Measurements from ENCODE around the gene TTC16.

TTC16 gene

GRCh38 chr9:127770583-127770904 lies 54.7 kb downstream of the TTC16 start:
- Histone ChIP-seq H3K4me1 (peaks cover 88% of the 10 kb centered on the region), H3K27ac (peak overlapping the region; percentile 58), H4K20me1 (peaks cover 98% of the 10 kb centered on the region), H3K4me2 (peak overlapping the region; percentile 98), H3K9ac (peak overlapping the region; percentile 73), H3K27me3 (no peaks in the 10 kb centered on the region), H3K36me3 (peaks cover 77% of the 10 kb centered on the region), H3K9me3 (no peaks in the 10 kb centered on the region), H3K4me3 (peak overlapping the region; percentile 68)
- TF ChIP-seq Cebpa-rat (IDR thresholded peaks at IDR 0.05), result no peak

- Histone ChIP-seq H3K4me1 (peaks cover 93% of the 10 kb centered on the region), H3K27me3 (no peaks in the 10 kb centered on the region), H3K9ac (peak overlapping the region; percentile 73), H3K9me3 (no peaks in the 10 kb centered on the region), H4K20me1 (peaks cover 98% of the 10 kb centered on the region), H3K27ac (peak overlapping the region; percentile 58), H3K4me2 (peak overlapping the region; percentile 98), H3K4me3 (peak overlapping the region; percentile 68), H3K36me3 (peaks cover 72% of the 10 kb centered on the region)
- no peak for TF ChIP-seq Cebpa-rat (IDR thresholded peaks at IDR 0.05)
Observed at GRCh38 chr9:127770905-127771569, 55.2 kb downstream of the TTC16 start.

- peak overlapping the region; percentile 98 for H3K4me2 ChIP-seq
- no peak overlapping the region for H3K27ac ChIP-seq
- H4K20me1 ChIP-seq, result peaks cover 93% of the 10 kb centered on the region
- peaks cover 92% of the 10 kb centered on the region for H3K4me1 ChIP-seq
- no peak overlapping the region; the same call in 1 of the 2 replicates for H3K4me3 ChIP-seq
- no peak for TF ChIP-seq Cebpa-rat (IDR thresholded peaks at IDR 0.05)
- no peaks in the 10 kb centered on the region for H3K9me3 ChIP-seq
- H3K27me3 ChIP-seq, result no peaks in the 10 kb centered on the region
- peaks cover 65% of the 10 kb centered on the region for H3K36me3 ChIP-seq
- no peak overlapping the region for H3K9ac ChIP-seq
Observed at GRCh38 chr9:127771570-127772189, 55.8 kb downstream of the TTC16 start.

- Histone ChIP-seq H3K9me3 (no peaks in the 10 kb centered on the region), H4K20me1 (peaks cover 84% of the 10 kb centered on the region), H3K27me3 (no peaks in the 10 kb centered on the region), H3K36me3 (peaks cover 56% of the 10 kb centered on the region), H3K4me3 (no peak overlapping the region), H3K9ac (no peak overlapping the region), H3K27ac (no peak overlapping the region), H3K4me2 (peak overlapping the region; percentile 6; the same call in 1 of the 2 replicates), H3K4me1 (peaks cover 83% of the 10 kb centered on the region)
- TF ChIP-seq Cebpa-rat (IDR thresholded peaks at IDR 0.05), result no peak
Observed at GRCh38 chr9:127772603-127773002, 56.7 kb downstream of the TTC16 start.

- H3K9ac ChIP-seq, result peak overlapping the region; percentile 18; the same call in 1 of the 2 replicates
- no peaks in the 10 kb centered on the region for H3K9me3 ChIP-seq
- 0 out of 2 replicates have a peak overlapping the region, but pooled peaks have one; percentile 11 for H3K4me2 ChIP-seq
- H4K20me1 ChIP-seq, result peaks cover 77% of the 10 kb centered on the region
- H3K36me3 ChIP-seq, result peaks cover 49% of the 10 kb centered on the region
- H3K27ac ChIP-seq, result no peak overlapping the region
- H3K4me3 ChIP-seq, result no peak overlapping the region
- no peaks in the 10 kb centered on the region for H3K27me3 ChIP-seq
- TF ChIP-seq Cebpa-rat (IDR thresholded peaks at IDR 0.05), result no peak
- peaks cover 79% of the 10 kb centered on the region for H3K4me1 ChIP-seq
Observed at GRCh38 chr9:127773272-127773671, 57.4 kb downstream of the TTC16 start.

- Histone ChIP-seq H3K4me2 (0 out of 2 replicates have a peak overlapping the region, but pooled peaks have one; percentile 11), H3K4me1 (peaks cover 79% of the 10 kb centered on the region), H3K27ac (no peak overlapping the region), H3K9ac (peak overlapping the region; percentile 34; the same call in 1 of the 2 replicates), H3K36me3 (peaks cover 46% of the 10 kb centered on the region), H3K9me3 (no peaks in the 10 kb centered on the region), H3K27me3 (no peaks in the 10 kb centered on the region), H4K20me1 (peaks cover 72% of the 10 kb centered on the region), H3K4me3 (no peak overlapping the region)
- no peak for TF ChIP-seq Cebpa-rat (IDR thresholded peaks at IDR 0.05)
Observed at GRCh38 chr9:127773981-127774380, 58.1 kb downstream of the TTC16 start.

GRCh38 chr9:127776195-127776923 lies 60.5 kb downstream of the TTC16 start:
- Histone ChIP-seq H3K9me3 (no peaks in the 10 kb centered on the region), H3K4me1 (peaks cover 81% of the 10 kb centered on the region), H3K27ac (peak overlapping the region; percentile 92), H3K9ac (peak overlapping the region; percentile 92), H3K36me3 (peaks cover 37% of the 10 kb centered on the region), H3K4me2 (peak overlapping the region; percentile 88), H4K20me1 (peaks cover 67% of the 10 kb centered on the region), H3K27me3 (no peaks in the 10 kb centered on the region), H3K4me3 (peak overlapping the region; percentile 79)
- TF ChIP-seq Cebpa-rat (IDR thresholded peaks at IDR 0.05), result no peak

GRCh38 chr9:127776924-127777289 lies 61.0 kb downstream of the TTC16 start:
- no peak for TF ChIP-seq Cebpa-rat (IDR thresholded peaks at IDR 0.05)
- Histone ChIP-seq H3K4me1 (peaks cover 82% of the 10 kb centered on the region), H3K9me3 (no peaks in the 10 kb centered on the region), H3K4me3 (peak overlapping the region; percentile 79), H4K20me1 (peaks cover 63% of the 10 kb centered on the region), H3K27ac (peak overlapping the region; percentile 92), H3K36me3 (peaks cover 33% of the 10 kb centered on the region), H3K9ac (peak overlapping the region; percentile 92), H3K4me2 (peak overlapping the region; percentile 88), H3K27me3 (no peaks in the 10 kb centered on the region)

- Histone ChIP-seq H3K4me1 (peaks cover 82% of the 10 kb centered on the region), H3K27ac (peak overlapping the region; percentile 92), H3K27me3 (no peaks in the 10 kb centered on the region), H3K4me2 (peak overlapping the region; percentile 88), H3K9ac (peak overlapping the region; percentile 92), H3K36me3 (peaks cover 28% of the 10 kb centered on the region), H3K4me3 (peak overlapping the region; percentile 79), H3K9me3 (no peaks in the 10 kb centered on the region), H4K20me1 (peaks cover 57% of the 10 kb centered on the region)
- no peak for TF ChIP-seq Cebpa-rat (IDR thresholded peaks at IDR 0.05)
Observed at GRCh38 chr9:127777368-127777980, 61.6 kb downstream of the TTC16 start.

Measured in BLaER1 (cell line).